Measurements from ENCODE around the gene NAT10.

GRCh38 chr11:34160791-34161190, 55.4 kb downstream of the NAT10 start:
- TF ChIP-seq EZH2 (IDR thresholded peaks at IDR 0.05; ENCODE audit: low read depth, unreplicated experiment), result no peak
- no peak for TF ChIP-seq CTCF (conservative IDR thresholded peaks at IDR 0.05; ENCODE audit: low read depth in 2 of 2)
- no peak for TF ChIP-seq ETS1 (IDR thresholded peaks at IDR 0.05)
- TF ChIP-seq REST (IDR thresholded peaks at IDR 0.05; ENCODE audit: unreplicated experiment), result no peak
- TF ChIP-seq POLR2AphosphoS5 (IDR thresholded peaks at IDR 0.05; ENCODE audit: low read depth), result no peak
- TF ChIP-seq STAT1 (IDR thresholded peaks at IDR 0.05; ENCODE audit: unreplicated experiment), result no peak
- TF ChIP-seq EZH2phosphoT487 (IDR thresholded peaks at IDR 0.05; ENCODE audit: unreplicated experiment), result no peak
- TF ChIP-seq CREB1 (CRISPR knock-in tag; IDR thresholded peaks at IDR 0.05; ENCODE audit: low read depth), result no peak
- TF ChIP-seq JUNB (IDR thresholded peaks at IDR 0.05; ENCODE audit: unreplicated experiment), result no peak
- no peak for TF ChIP-seq NANOG (IDR thresholded peaks at IDR 0.05; ENCODE audit: borderline replicate concordance)
- TF ChIP-seq ZNF114 (CRISPR knock-in tag; IDR thresholded peaks at IDR 0.05), result no peak
- no peak for TF ChIP-seq ZNF462 (CRISPR knock-in tag; IDR thresholded peaks at IDR 0.05)
- no peak for TF ChIP-seq ZNF331 (CRISPR knock-in tag; IDR thresholded peaks at IDR 0.05; ENCODE audit: low read depth)
